HG03095 (cell line): ENCODE data around the gene DHRS13.
A peak's percentile ranks its signal among the peaks of the same experiment; 100 is the strongest.
"Not testable (repeated sequence)": the region's sequence is repeated elsewhere in the genome, so short reads cannot be mapped to it uniquely, and the experiment has no call there.

Source experiments
- ATAC-seq: cut with Tn5 transposase; IDR thresholded peaks from one replicate; pipeline ENCODE4 v1.9.1; 2021; ENCODE audit warnings: moderate library complexity; ENCODE audit not compliant: unreplicated experiment

DHRS13 gene

DNA sequence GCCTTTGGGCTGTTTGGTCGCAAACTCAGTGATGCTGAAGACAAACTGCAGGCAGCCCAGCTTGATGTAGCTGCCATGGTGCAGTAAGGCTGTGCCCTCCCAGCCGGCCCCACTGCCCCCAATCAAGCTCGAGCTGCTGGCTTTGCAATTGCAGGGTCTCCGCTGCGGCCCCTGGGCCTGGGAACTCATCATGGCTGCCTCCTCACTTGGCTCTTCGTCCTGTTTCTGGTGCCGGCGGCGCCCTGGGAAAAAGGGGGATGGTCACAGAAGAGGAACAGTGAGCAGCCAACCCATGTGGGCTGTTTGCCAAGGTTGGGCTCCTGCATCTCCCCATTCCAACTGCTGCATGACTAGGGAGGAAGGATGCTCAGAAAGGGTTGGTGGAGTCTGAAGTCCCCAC, 3.4 kb upstream of the DHRS13 start:
- no peak for ATAC-seq

DNA sequence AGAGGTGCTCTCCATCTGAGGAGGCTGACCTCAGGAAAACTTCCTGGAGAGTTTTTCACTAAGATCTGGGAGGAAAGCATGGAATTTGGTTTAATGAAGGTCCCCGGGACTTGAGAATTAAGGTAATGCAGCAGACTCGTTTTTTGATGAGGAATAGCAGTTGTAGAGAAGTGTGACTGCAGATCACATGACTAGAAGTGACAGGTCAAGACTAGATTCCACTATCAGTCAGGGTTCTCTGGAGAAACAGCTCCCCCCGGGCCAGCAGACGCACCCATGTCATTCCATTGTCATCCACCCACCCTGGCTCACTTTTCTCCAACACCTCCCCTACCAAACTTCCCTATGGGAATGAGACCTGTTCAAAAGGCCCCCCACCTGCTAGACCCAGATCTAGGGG, 1.9 kb upstream of the DHRS13 start:
- no peak for ATAC-seq

DNA sequence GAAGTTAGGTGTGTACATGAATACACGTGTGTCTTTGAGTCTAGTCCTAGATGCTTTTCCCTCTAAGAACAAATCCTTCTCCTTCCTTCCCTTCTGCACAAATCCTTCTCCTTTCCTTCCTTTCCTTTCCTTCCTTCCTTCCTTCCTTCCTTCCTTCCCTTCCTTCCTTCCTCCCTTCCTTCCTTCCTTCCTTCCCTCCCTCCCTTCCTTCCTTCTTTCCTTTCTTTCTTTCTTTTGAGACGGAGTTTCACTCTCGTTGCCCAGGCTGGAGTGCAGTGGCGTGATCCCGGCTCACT, 615 bp upstream of the DHRS13 start:
- not testable (repeated sequence) for ATAC-seq

DNA sequence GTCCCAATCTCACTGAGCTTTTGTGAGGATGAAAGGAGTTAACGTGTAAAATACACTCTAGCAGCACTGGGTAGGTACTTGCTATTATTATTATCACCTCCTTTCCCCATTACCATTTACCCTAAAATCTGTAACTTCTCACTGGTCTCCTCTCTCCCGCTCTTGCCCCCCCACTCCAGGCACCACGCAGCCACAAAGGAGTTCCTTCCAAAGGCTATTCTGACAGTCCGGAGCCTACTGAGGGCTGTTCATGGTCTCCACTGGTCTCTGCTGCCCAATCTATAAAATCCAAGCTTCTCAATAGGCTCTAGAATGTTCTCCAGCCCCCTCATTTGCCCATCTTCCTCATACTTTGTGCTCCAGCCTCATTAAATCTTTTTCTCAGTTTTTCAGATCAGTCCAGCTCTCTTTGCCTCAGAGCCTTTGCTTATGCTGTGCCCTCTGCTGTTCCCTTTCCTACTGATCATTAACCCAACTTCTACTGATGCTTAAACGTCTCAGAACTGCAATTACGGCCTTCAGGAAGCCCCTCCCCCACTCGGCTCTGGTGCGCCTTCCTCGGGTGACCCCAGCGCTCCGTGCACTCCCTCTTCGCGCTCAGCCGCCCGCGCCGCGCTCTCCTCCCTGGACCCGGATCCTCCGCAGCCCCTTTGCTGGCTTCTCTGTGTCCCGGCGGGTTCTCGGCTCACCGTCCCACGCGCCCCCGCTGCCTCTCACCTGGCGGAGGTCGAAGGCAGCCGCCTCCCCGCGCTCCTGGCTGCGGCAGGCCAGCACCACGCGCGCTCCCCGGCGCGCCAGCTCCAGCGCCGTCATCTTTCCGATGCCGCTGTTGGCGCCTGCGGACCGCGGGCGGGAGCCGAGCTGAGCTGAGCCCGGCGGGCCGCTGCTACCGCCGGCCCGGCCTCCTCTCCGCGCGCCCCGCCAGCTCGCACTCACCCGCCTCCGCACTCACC, 737 bp downstream of the DHRS13 start:
- ATAC-seq: peak; percentile 34

DNA sequence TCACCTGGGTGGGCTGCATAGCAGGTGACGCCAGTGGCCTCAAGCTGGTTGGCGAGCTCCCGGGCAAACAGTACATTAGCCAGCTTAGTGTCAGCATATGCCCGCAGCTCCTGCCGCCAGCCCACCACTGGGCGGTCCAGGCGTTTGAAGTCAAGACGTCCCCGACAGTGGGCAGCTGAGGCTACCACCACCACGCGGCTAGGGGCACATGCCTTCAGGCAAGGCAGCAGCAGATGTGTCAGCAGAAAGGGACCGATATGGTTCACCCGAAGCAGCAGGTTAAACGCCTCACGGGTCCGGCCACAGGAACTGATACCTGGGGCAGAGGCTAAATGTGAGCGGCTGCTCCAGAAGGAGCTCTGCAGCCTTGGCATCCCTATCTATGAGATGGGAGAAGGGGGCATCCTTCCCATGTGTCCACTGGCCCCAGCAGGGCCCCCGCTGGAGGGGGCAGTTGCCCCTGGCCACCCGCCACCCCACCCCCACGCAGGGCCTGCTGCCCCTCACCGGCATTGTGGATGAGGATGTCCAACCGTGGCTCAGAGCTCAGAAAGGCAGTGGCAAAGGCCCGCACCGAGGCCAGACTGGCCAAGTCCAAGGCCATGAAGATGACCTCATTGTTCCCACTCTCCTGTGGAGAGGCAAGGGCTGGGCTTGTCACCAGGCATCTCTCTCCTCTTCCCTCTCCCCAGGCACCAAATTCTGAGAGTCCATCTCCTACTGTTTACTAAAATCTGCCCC, 1.7 kb downstream of the DHRS13 start:
- no peak for ATAC-seq

GRCh38 chr17:28899212-28899815, 3.6 kb downstream of the DHRS13 start:
- ATAC-seq: no peak

DNA sequence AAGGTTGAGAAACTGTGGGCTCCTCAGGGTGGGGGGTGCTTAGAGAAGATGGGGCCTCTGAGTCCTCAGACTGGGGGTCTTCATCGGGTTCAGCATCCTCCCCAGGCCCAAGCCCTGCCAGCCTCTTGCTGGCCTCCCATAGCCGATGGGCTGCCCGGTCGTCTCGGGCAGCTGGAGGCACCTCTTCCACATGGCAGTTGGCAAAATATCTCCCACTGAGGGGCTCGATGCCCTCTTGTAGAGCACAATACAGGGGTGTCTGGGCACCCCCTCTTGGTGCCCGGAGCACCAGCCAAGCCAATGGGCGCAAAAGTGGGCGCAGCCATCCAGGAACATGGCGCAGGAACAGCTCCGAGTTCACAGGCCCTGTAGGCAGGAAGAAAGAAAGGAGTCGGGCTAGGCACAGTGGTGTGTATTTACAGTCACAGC, 4.3 kb downstream of the DHRS13 start:
- ATAC-seq: no peak

GRCh38 chr17:28897769-28898526, 4.9 kb downstream of the DHRS13 start:
- no peak for ATAC-seq

GRCh38 chr17:28896884-28897768, 5.8 kb downstream of the DHRS13 start, which contains the start of gene FLOT2:
Gene FLOT2 (minus strand): TSS chr17:28897733. CDS start chr17:28897574, 159 bp downstream.
- peak; percentile 33 for ATAC-seq

GRCh38 chr17:28896491-28896883, 6.4 kb downstream of the DHRS13 start:
- ATAC-seq: no peak

- ATAC-seq: no peak
Measured at GRCh38 chr17:28895794-28896447, 7.0 kb downstream of the DHRS13 start.

DNA sequence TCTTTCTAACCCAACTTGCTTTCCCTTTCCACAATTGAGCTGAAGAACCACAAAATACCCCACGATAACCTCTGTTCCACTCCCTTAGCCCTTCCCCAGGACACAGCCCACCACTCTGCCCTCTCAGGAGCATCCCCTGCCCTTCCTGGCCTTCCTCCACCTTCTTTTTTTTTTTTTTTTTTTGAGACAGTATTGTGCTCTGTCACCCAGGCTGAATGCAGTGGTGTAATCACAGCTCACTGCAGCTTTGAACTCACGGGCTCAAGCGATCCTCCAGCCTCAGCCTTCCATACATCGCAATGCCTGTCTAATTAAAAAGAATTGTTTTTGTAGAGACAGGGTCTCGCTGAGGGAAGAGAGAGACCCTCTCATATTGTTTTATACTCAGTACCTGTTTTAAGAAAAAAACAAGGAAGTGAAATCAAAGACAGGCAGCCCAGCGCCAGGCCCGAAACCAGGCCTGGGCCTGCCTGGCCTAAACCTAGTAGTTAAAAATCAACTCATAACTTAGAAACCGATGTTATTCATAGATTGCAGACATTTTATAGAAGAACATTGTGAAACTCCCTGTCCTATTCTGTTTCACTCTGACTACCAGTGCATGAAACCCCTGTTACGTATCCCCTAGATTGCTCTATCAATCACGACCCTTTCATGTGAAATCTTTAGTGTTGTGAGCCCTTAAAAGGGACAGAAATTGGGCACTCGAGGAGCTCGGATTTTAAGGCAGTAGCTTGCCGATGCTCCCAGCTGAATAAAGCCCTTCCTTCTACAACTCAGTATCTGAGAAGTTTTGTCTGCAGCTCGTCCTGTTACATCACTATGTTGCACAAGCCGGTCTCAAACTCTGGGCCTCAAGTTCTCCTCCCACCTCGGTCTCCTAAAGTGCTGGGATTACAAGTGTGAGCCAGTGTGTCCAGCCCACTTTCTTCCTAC, 9.4 kb downstream of the DHRS13 start:
- not testable (repeated sequence) for ATAC-seq

- ATAC-seq: no peak
Measured at GRCh38 chr17:28892024-28892423, 10.9 kb downstream of the DHRS13 start.

DNA sequence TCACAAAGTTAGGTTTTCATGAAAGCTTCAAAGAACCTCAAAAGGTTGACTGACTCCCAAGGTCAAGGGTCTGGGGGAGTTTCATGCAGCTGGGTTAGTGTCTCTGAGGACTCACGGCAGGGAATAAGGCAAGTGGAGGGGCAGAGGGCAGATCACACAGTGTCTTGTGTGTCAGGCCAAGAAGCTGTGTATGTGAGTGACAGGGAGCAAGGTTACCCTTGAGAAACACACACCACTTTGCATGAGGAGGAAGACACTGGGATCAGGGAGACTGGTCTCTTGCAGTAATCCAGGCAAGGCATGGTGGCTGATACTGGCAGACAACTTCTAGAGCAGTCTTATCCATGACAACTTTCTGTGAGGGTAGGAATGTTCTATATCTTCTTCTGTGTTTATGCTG, 11.7 kb downstream of the DHRS13 start:
- no peak for ATAC-seq

- no peak for ATAC-seq
Measured at GRCh38 chr17:28889996-28890395, 12.9 kb downstream of the DHRS13 start.

- ATAC-seq: no peak
Measured at GRCh38 chr17:28888832-28889231, 14.0 kb downstream of the DHRS13 start.

DNA sequence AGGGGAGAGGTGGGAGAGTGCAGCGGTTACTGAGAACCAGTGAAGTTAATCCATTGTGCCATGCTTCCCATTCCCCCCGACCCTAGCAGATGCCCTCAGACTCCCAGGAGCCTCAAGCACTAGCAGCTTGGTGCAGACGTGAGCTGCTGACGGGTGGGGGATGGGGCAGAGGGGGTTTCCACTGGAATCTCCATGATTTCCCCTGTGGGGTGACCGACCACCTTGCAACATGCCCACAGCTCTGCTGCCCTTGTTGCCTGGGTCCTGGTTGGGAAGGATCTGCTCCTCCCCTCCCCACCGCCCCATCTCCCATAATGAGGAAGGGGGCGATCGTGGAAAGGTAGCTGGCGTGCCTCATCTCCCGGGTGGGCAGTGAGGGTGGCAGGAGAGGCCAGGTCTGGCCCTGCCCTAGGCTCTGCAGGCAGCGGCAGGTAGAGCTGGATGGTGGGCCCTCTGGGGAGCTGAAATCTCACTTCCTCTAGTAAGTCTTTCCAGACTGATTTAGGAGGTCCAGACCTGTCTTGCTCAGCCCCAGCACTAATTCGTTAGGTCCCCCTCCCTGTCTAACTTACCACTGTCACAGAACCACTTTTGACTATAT, 14.9 kb downstream of the DHRS13 start:
- ATAC-seq: no peak

GRCh38 chr17:28885951-28886350, 16.9 kb downstream of the DHRS13 start:
- ATAC-seq: no peak
